Body of pancreas (tissue), 4 donors: ENCODE measurements around the gene PRKCB.

ENCODE experiments used
- CTCF ChIP-seq, 7 experiments: fragments of 450-650 bp in 4 of 7; fragments of 200-600 bp in 3 of 7; sonication (generic) in 3 of 7; IDR thresholded peaks; one replicate each; pipeline ENCODE4 v1.5.1; 2016 to 2019; ENCODE audit warnings: antibody characterized with exemption in 7 of 7
- POLR2A ChIP-seq, 3 donors: fragments of 450-650 bp; IDR thresholded peaks; one replicate each; pipeline ENCODE4 v1.6.1; 2016; ENCODE audit warnings: antibody characterized with exemption in 3 of 3, mild to moderate bottlenecking in 2 of 3

DNA sequence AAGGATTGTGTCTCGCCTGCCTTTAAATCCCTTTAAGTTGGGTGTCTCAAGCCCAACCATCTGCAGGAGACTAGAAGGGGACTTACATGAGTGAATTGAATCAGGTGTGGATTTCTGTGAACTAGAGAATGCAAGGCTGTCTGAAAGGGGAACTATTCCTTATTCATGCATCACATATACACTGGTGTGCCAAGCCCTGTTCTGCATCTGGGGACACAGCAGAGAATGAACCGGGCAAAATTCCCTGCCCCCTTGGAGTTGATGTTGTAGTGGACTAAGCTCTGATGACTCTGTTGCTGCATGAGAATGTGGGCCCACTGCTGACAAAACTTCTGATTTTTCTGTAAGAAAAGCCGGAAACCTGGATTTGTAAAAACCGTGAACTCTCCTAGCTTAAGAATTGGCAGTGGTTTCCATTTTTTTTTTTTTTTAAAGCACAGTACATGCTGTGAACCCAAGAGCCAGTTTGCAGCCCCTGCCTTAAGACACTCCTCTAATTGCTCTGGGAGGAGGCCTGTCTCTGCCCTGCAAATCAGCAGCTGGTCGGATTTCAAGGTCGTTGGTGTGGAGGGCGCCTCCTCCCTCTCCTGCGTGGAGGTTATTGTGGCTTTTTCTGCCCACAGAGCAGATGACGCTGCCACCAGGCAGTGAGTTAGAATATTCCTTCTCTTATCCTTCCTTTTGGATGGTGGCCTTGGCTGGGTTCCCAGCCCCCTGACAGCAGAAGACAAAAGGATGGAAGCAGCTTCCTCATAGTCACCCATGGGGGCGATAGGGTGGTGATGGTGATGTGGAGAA, 131.0 kb downstream of the PRKCB start:
- no peak for TF ChIP-seq POLR2A (IDR thresholded peaks at IDR 0.05)
- no peak for TF ChIP-seq CTCF (IDR thresholded peaks at IDR 0.05)
